Erythroblast (primary cell): ENCODE results near the gene UBE2V1.

Source experiments
- GATA1 ChIP-seq: IDR thresholded peaks from 2 replicates; pipeline ENCODE4 v1.6.1; 2011; ENCODE audit warnings: low read depth, mild to moderate bottlenecking, control low read depth, low read length, moderate library complexity
- POLR2A ChIP-seq: IDR thresholded peaks from 2 replicates; pipeline ENCODE4 v1.6.1; 2011; ENCODE audit warnings: mild to moderate bottlenecking, low read length

- TF ChIP-seq POLR2A (no peak), GATA1 (no peak)
Measured at GRCh38 chr20:50054231-50054547, 58.8 kb downstream of the UBE2V1 start.
